ENCODE measurements around the gene DBNDD1.
A peak's percentile ranks its signal among the peaks of the same experiment; 100 is the strongest.
"Not testable (repeated sequence)": the region's sequence is repeated elsewhere in the genome, so short reads cannot be mapped to it uniquely, and the experiment has no call there.

DBNDD1 gene

GRCh38 chr16:90010676-90011507, 8.4 kb downstream of the DBNDD1 start:
- DNase-seq, result no peak

GRCh38 chr16:90009172-90009899, 9.9 kb downstream of the DBNDD1 start:
- no peak for DNase-seq

DNA sequence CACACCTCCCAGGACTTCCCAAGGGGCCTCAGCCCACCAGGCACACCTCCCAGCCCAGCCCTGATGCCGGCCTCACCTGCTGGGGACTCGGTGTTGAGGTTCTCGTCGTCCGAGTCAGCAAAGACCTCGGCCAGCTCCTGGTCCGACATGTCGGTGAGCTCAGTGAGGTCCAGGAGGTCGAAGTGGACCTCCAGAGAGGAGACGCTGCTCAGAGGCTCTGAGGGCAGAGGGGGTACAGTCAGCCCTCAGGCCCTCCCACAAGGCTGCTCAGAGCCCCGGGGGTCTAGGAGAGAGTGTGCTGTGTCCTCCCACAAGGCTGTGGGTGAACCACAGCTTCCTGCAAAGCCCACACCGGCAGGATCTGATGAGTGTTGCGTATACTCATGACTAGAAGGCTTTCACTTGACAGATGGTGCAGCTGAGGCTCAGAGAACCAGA, 10.5 kb downstream of the DBNDD1 start:
- peak; percentile 77 for DNase-seq

- not testable (repeated sequence) for DNase-seq
These were observed 11.5 kb downstream of the DBNDD1 start for GRCh38 chr16:90007635-90008234.

GRCh38 chr16:90007015-90007414, 12.2 kb downstream of the DBNDD1 start:
- no peak for DNase-seq

- no peak for DNase-seq
These were observed 13.1 kb downstream of the DBNDD1 start for GRCh38 chr16:90005956-90006663.

DNA sequence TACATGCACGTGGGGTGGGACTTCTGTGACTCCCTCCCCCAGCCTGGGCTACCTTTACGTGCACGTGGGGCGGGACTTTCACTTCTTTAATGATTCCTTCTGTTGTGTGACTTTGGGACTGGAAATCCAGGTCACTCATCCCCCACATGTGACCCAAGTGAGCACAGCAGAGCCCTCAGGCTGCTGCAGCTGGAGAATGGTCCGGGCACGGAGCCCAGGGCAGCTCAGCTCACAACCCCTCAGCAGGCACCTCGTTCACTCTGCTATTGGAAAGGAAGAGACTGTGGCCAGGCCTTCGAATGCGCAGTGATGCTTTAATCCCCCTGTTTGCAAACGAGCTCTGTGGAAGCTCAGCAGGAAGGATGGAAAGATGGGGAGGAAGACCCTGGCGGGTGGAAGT, 14.7 kb downstream of the DBNDD1 start:
- DNase-seq, result no peak

GRCh38 chr16:90002759-90003158, 16.5 kb downstream of the DBNDD1 start:
- no peak for DNase-seq

GRCh38 chr16:90001761-90002503, 17.3 kb downstream of the DBNDD1 start:
- no peak for DNase-seq

GRCh38 chr16:90000733-90001427, 18.4 kb downstream of the DBNDD1 start:
- no peak for DNase-seq

DNA sequence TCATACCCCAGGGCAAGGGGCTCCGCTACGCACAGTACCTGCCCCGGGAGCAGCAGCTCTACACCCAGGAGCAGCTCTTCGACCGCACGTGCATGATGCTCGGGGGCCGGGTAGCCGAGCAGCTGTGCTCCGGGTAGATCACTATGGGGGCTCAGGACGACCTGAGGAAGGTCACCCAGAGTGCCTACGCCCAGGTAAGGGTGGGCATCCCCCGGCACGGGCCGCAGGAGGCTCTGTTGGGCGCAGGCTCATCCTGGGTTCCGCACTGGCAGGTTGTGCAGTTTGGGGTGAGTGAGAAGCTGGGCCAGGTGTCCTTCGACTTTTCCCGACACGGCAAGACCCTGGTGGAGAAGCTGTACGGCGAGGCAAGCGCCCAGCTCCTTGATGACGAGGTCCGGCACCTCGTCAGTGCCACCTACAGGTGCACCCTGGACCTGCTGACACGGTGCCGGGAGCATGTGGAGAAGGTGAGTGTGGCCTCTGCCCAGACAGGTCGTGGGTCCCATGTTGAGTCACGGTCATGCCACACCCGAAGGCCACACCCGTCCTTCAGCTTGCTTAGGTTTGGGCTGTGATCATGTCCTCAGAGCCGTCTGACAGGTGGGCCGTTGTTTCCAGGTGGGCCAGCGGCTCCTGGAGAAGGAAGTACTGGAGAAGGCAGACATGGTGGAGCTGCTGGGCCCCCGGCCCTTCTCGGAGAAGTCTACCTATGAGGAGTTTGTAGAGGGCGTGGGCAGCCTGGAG, 19.3 kb downstream of the DBNDD1 start:
- DNase-seq, result no peak

DNA sequence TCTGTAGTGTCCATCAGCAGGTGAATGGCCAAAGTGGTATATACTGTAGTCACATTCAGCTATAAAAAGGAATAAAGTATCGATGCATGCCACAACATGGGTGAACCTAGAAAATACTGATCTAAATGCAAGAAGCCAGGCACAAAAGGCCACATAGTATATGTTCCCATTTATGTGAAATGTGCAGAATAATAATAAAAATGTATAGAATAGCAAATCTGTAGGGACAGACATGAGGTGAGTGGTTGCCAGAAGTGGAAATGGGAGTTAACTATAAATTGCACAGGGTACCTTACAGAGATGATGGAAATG, 23.1 kb downstream of the DBNDD1 start:
- DNase-seq, result no peak

- peak; percentile 68 for DNase-seq
These were observed 23.6 kb downstream of the DBNDD1 start for GRCh38 chr16:89995475-89996177.

- DNase-seq, result peak; percentile 68
These were observed 24.4 kb downstream of the DBNDD1 start for GRCh38 chr16:89994721-89995474.

DNA sequence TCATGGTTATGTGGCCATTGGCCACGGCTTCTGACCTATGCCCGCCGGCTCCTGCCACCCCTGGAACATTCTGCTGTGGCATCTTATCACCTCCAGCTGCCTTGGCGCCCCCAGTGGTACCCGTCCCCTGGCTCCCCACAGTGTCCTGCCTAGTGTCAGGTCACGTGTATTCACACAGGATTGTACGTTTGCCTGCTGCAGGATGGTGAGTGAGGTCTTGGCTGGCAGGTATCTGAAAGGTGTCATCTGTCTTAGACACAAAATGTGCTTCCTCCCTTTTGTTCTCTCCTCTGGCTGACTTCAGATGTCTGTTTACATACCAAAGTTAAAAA, 24.9 kb downstream of the DBNDD1 start:
- no peak for DNase-seq

DNA sequence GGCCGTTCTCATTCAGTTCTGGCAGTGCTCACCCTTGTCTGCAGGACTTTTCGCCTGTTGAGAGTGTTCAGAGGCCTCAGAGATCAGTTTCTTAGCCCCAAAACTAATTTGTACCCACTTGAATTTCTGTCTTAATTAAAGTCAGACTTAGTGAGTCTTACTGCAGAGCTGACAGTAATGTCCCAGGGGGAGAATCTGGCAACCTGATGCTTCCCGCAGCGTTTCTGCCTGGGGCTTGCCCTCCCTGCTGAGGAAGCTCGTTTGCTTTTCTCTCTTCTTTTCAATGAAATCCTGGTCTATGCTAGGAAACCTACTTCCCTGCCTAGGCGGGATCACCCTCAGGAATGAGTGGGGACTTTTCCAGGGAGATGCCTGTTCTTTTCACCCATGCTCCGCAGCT, 25.3 kb downstream of the DBNDD1 start:
- no peak for DNase-seq

DNA sequence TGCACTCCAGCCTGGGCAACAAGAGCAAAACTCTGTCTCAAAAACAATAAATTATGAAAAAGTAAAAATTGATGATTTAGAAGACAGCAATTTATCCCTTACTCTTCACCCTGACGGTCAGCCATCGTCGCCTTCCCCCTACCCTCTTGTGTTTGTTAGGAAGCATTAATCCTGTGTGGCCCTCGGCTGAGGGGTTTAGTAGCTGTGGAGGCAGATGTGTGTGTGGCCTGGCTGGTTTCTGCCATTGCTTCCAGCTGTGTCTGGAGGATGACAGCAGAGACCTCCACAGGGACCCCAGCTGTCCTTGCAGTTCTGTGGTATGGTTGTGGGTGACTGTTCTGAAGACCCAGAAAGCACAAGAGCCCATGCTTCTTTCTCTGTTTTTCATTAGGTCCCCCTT, 25.9 kb downstream of the DBNDD1 start:
- DNase-seq, result no peak

- no peak for DNase-seq
These were observed 28.5 kb downstream of the DBNDD1 start for GRCh38 chr16:89990799-89991198.

DNA sequence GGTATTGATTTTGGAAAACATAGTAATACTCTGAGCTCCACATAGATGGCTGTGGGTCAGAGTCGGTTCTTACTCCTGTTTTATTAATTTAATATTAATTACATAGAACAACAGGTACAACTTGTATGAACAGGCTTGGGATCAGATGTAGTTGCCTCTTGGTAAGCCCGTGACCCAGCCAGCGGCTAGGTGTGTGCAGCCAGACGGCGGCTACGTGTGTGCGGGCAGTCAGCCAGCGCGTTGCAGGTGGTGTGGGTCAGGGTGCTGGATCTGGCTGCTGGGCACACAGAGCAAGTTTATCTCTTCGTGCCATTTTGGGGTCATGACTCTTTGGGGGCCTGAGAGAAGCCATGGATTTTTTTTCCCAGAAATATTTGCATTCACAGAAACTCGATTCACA, 30.3 kb downstream of the DBNDD1 start:
- DNase-seq, result no peak

DNA sequence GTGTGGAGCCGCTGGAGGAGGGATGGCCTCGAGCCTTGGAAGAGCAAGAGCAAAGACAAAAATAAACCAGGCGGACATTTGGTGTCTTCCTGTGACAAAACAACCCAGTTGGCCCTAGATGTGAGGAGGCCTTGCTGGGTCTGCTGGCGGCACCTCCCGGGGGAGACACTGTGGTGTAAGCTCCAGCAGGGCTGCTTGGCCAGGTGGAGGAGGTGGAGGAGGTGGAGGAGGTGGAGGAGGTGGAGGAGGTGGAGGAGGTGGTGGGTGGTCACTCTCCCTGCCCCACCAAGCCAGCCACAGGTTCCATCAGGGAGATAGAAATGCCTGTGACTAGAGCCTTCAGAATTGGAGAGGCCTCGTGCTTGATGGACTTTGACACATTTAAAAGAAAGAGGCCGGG, 32.1 kb downstream of the DBNDD1 start:
- no peak for DNase-seq

Data from activated CD4-positive, alpha-beta T cell treated with anti-CD3 and anti-CD28 coated beads, Interleukin-2, Interleukin-6, amounts not matched to agents 100 ng/mL and 50 ng/mL, durations not matched to agents 16 hours and 8 hours (primary cell).